ENCODE results near the gene COL5A1.
A peak's percentile ranks its signal among the peaks of the same experiment; 100 is the strongest.
"Not testable (repeated sequence)": the region's sequence is repeated elsewhere in the genome, so short reads cannot be mapped to it uniquely, and the experiment has no call there.

COL5A1 gene

DNA sequence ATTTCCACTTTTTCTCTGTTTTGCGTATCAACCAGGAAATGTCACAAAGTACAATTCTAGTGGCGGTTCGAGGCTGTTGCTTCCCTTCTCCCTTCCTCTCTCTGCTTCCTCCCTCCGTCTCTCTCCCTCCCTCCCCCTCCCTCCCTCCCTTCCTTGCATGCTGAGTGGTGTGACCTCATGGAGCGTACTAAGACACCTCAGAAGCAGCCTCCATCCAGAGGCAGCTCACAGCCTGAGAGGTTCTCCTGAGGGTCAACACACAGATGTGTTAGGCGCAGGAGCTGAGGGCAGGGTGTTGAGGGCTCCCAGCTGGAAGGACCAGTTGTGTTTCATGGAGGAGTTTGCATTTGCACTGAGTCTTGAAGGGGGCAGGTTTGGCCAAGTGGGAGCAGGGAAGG, 57.7 kb downstream of the COL5A1 start:
- no peak overlapping the region for H3K4me3 ChIP-seq (ENCODE audit: low read depth, low read length)
- no peak for DNase-seq (ENCODE audit: low read depth)

GRCh38 chr9:134700636-134701350, 59.2 kb downstream of the COL5A1 start:
- DNase-seq (ENCODE audit: low read depth), result no peak
- H3K4me3 ChIP-seq (ENCODE audit: low read depth, low read length), result no peak overlapping the region

DNA sequence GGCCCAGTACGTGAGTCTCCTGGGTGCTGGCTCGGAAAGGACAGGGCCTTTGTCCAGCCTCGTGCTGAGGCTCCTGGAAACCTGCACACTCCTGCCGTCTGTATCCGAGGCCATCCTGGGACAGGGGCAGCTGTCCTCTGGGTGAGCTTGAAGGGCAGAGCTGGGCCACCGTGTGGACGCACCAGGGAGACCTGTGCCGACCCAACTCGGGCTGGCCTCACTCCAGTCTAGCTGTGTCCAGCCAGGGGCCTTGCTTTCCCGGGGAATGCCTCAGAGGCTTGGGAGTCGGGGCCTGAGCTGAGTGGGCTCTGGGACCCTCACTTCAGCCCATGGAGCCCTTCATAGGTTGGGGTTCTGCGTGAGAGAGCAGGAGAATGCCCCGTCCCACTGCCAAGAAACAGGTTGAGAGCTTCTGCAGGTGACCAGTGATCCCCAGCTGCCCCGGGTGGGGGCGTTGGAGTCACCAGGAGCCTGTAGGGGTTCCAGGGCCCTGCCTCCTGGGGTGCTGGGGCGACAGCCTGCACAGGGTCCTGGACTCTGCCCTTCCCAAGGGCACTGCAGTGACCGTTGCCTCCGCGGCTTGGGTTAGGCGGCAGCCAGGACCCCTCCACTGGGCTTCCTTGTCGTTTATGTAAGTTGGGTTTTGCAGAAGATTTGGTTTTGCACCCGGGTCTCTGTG, 60.1 kb downstream of the COL5A1 start:
- H3K4me3 ChIP-seq (ENCODE audit: low read depth, low read length), result no peak overlapping the region
- no peak for DNase-seq (ENCODE audit: low read depth)

DNA sequence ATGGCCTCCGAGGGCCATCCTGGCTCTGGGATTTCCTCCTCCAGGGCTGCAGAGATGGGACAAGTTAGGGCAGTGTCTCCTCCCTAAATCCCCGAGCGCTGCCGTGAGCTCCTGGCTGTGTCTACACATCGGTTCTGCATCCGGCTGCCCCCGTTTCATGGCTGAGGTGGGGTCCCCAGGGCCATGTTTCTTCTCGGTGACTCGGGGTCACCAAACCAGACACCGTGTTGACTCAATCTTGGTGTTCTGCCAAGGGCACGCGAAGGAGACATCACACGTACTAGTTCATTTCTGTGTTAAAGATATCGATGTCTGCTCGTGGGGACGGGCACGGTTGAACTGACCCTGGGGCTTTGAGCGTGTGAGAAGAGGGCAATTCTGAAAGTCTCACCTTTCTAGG, 60.7 kb downstream of the COL5A1 start:
- H3K4me3 ChIP-seq (ENCODE audit: low read depth, low read length), result no peak overlapping the region
- no peak for DNase-seq (ENCODE audit: low read depth)

GRCh38 chr9:134703730-134704114, 62.1 kb downstream of the COL5A1 start:
- H3K4me3 ChIP-seq (ENCODE audit: low read depth, low read length); DNase-seq (ENCODE audit: low read depth): not testable (repeated sequence)

DNA sequence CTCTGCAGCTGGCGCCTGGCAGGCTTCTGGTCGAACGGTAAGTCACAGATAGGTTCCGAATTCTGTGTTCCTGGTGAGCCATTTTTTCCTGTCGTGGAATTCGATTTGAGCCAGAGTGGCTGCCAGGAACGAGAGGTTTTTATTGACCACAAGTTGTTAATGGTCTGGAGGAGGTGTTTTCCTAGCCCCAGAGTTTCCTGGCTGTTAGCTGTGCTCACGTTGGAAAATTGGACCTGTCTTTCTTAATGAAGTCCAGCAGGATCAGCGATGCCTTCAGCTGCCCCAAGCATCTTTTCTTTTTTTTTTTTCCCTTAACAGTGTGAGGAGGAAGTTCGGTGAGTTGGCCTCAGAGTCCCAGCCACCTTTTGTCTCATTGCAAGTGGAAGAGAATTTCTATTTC, 62.9 kb downstream of the COL5A1 start:
- no peak for DNase-seq (ENCODE audit: low read depth)
- no peak overlapping the region for H3K4me3 ChIP-seq (ENCODE audit: low read depth, low read length)

GRCh38 chr9:134705786-134706185, 64.2 kb downstream of the COL5A1 start:
- DNase-seq (ENCODE audit: low read depth), result no peak
- H3K4me3 ChIP-seq (ENCODE audit: low read depth, low read length), result no peak overlapping the region

- H3K4me3 ChIP-seq (ENCODE audit: low read depth, low read length), result no peak overlapping the region
- no peak for DNase-seq (ENCODE audit: low read depth)
Measured at GRCh38 chr9:134706522-134706921, 64.9 kb downstream of the COL5A1 start.

GRCh38 chr9:134707031-134707680, 65.6 kb downstream of the COL5A1 start:
- peak; percentile 87 for DNase-seq (ENCODE audit: low read depth)
- no peak overlapping the region for H3K4me3 ChIP-seq (ENCODE audit: low read depth, low read length)

- DNase-seq (ENCODE audit: low read depth), result no peak
- H3K4me3 ChIP-seq (ENCODE audit: low read depth, low read length), result no peak overlapping the region
Measured at GRCh38 chr9:134707731-134708671, 66.4 kb downstream of the COL5A1 start.

DNA sequence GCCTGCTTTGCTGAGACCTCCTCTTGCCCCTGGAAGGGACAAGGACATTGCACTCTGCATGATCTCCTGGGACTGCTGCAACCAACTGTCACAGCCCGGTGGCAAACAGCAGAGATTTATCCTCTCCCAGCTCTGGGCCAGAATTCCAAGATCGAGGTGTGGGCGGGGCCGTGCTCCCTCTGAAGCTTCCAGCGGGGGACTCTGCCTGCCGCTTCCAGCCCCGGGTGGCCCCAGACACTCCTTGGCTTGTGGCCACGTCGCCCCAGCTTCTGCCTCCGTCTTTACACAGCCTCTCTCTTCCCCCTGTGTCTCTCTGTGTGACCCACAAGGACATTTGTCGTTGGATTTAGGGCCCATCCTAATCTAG, 67.1 kb downstream of the COL5A1 start:
- no peak overlapping the region for H3K4me3 ChIP-seq (ENCODE audit: low read depth, low read length)

DNA sequence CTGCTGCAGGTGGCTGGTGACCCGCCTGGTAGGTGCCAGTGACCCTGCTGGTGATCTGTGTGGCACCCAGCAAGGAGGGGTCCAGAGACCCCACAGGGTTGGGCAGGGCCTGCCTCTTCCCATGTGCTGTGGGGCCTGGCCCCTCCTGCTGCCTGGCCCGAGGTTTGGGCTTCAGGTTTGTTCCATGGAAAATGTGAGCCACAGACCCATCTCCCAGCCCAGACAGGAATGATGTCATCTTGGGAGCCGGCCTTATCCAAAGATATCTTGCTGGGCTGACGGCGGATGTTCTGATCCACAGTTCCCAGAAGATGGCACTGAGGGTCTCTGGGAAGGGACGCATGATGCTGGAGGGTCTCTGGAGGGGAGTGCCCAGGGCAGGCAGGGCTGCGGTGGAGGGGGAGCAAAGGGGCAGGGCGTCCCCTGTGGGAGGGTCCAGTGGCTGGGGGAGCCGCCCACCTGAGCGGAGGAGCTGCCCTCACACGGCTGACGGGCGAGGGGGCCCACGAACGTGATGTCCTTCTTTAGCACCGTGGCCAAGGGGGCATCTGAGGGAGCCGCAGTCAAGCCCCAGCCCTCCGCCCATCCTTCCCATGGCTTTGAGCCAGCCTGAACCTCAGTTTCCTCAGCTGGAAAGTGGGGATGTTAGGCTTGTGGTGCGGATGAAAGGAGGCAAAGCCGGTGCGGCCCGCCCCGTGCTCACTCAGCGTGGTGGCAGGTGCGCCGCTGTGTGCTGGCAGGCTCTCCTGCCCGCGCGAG, 68.1 kb downstream of the COL5A1 start:
- no peak overlapping the region for H3K4me3 ChIP-seq (ENCODE audit: low read depth, low read length)
- DNase-seq (ENCODE audit: low read depth), result no peak

More for the DNA sequence above, 67.1 kb downstream of the COL5A1 start:
- DNase-seq (ENCODE audit: low read depth), result no peak

GRCh38 chr9:134710271-134710540, 68.6 kb downstream of the COL5A1 start:
- no peak overlapping the region for H3K4me3 ChIP-seq (ENCODE audit: low read depth, low read length)
- no peak for DNase-seq (ENCODE audit: low read depth)

DNA sequence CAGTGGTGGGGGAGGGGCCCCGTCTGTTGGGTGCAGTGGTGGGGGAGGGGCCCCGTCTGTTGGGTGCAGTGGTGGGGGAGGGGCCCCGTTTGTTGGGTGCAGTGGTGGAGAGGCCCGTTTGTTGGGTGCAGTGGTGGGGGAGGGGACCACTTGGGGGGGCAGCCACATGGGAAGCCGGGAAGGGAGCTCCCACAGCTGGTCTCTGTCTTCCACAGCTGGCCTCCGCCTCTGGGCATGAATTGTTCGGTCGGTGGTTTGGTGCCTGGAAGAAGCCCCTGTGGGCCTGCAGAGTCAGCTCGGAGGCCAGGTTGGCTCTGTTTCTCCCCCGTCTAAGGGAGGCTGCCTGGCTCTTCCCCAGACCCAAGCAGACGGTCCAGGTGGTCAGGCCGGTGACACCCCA, 69.3 kb downstream of the COL5A1 start:
- no peak overlapping the region for H3K4me3 ChIP-seq (ENCODE audit: low read depth, low read length)
- DNase-seq (ENCODE audit: low read depth), result no peak

DNA sequence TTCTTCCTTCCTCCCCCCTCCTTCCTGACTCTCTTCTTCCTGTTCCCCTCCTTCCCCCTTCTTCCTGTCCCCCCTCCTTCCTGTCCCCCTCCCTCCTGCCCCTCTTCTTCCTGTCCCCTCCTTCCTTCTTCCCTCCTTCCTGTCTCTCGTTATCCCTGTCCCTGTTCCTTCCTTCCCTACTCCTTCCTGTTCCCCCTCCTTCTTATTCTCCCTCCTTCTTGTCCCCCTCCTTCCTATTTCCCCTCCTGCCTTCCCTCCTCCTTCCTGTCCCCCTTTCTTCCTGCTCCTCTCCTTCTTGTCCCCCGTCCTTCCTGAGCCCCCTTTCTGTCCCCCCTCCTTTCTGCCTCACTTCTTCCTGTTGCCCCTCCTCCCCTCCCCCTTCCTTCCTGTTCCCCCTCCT, 70.6 kb downstream of the COL5A1 start:
- H3K4me3 ChIP-seq (ENCODE audit: low read depth, low read length), result no peak overlapping the region
- no peak for DNase-seq (ENCODE audit: low read depth)

DNA sequence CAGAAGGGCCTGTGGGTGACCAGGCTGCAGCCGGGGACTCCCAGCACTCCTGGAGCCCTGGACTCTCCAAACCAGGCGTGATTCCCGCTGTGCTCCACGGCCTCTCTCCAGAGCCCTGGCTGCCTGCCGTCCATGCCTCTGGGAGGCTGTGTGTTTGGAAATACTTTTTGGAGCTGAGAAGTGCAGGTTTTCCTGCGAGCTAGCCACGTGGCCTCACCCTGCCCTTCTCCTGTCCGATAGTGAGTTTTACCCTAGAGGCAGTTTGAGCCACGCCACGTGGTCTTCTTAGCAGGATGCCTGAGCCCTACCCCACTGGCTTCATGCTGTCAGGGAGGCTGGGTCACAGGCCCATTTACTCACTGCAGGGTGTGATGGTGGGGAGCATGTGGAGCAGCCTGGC, 71.3 kb downstream of the COL5A1 start:
- no peak for DNase-seq (ENCODE audit: low read depth)
- no peak overlapping the region for H3K4me3 ChIP-seq (ENCODE audit: low read depth, low read length)

- not testable (repeated sequence) for DNase-seq (ENCODE audit: low read depth)
Measured at GRCh38 chr9:134715536-134715935, 73.9 kb downstream of the COL5A1 start.

DNA sequence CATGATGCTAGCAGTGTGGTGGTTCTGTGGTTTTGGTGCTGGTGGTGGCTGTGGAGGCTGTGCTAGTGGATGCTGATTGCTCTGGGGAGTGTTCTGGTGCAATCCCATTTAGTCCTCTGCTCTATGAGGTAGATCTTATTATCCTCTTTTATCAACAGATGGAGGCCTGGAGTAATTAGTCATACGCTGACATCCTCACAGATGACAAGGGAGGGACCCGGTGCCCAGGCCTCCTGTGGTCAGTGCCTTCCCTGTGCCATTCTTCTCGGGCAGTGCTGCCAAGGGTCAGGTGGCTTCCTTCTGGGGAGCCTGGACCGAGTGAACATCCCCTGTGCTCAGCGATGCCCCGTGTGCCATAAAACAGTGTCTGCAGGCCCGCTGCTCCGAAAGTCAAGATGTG, 74.5 kb downstream of the COL5A1 start:
- no peak for DNase-seq (ENCODE audit: low read depth)
- H3K4me3 ChIP-seq (ENCODE audit: low read depth, low read length), result no peak overlapping the region

More at GRCh38 chr9:134715536-134715935, 73.9 kb downstream of the COL5A1 start:
- not testable (repeated sequence) for H3K4me3 ChIP-seq (ENCODE audit: low read depth, low read length)

- no peak for DNase-seq (ENCODE audit: low read depth)
- H3K4me3 ChIP-seq (ENCODE audit: low read depth, low read length), result no peak overlapping the region
Measured at GRCh38 chr9:134717056-134717455, 75.5 kb downstream of the COL5A1 start.

Data from skeletal muscle cell (primary cell).